H1 (cell line): ENCODE measurements around the gene AGRN. TPM values are rescaled to one million over a fixed set of nuclear protein-coding genes. Genes with fewer than 3 reads are reported as not detected.

Experiments
- SIN3A ChIP-seq, 2 experiments: IDR thresholded peaks in 1 of 2; conservative IDR thresholded peaks in 1 of 2; 2 replicates each; pipeline ENCODE4 v1.6.1; 2011 to 2012; ENCODE audit warnings: low read length in 2 of 2, improper control_type of control experiment in 1 of 2, low read depth in 1 of 2, mild to moderate bottlenecking in 1 of 2
- polyA plus RNA-seq, 7 experiments: library from polyadenylated mRNA; depleted of rRNA in 3 of 7; stranded (reverse) in 5 of 7; unstranded in 2 of 7; fragments of >200 nt in 5 of 7; fragments of 200-250 nt in 2 of 7; gene quantifications; 1 replicate in 5 of 7; 2 replicates in 1 of 7; 4 replicates in 1 of 7; pipeline versions ENCODE4 v1.2.1 to v1.2.3, GENCODE V29; 2011 to 2013; ENCODE audit warnings: missing spikeins in 2 of 7, mixed read lengths in 2 of 7
- total RNA-seq: library from RNA; stranded (reverse); fragmentation: NEBNext Ultra II Directional; extraction: Animal tissue kit (Norgen Biotek cat#: 25700); gene quantifications from 2 replicates; pipeline ENCODE4 v1.2.1, GENCODE V29; 2021

The AGRN gene
- total and polyA plus RNA-seq, 2 of the 8 experiments (the other 6 are each of a cell fraction or from before 2014, with no cell fraction given): 52.3 to 155 TPM

DNA sequence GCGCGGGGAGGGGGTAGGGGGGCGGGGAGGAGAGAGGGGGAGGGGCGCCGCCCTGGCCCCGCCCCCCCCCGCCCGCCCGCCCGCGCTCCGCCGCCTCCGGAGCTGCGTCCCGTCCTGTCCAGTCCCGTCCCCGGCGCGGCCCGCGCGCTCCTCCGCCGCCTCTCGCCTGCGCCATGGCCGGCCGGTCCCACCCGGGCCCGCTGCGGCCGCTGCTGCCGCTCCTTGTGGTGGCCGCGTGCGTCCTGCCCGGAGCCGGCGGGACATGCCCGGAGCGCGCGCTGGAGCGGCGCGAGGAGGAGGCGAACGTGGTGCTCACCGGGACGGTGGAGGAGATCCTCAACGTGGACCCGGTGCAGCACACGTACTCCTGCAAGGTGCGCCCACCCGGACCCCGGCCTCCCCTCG lies at the start of gene AGRN (continued):
- 0 out of 4 replicates have a peak, but pooled peaks of 1 of the 2 experiments have one; percentile 40 for TF ChIP-seq SIN3A (conservative IDR thresholded peaks at IDR 0.05 in 1 of 2, IDR thresholded peaks at IDR 0.05 in 1 of 2; ENCODE audit: low read depth in 1 of 2, low read length in 2 of 2)
